ENCODE results near the gene ZNF761.
"Not testable (repeated sequence)": the region's sequence is repeated elsewhere in the genome, so short reads cannot be mapped to it uniquely, and the experiment has no call there.

Gene ZNF761

GRCh38 chr19:53460131-53460721, 28.4 kb downstream of the ZNF761 start:
- DNase-seq (ENCODE audit: low read depth in 2 of 2): not testable (repeated sequence)

- DNase-seq (ENCODE audit: low read depth in 2 of 2): no peak
These were observed 30.1 kb downstream of the ZNF761 start for GRCh38 chr19:53461866-53462265.

- no peak for DNase-seq (ENCODE audit: low read depth in 2 of 2)
These were observed 31.1 kb downstream of the ZNF761 start for GRCh38 chr19:53462861-53463260.

GRCh38 chr19:53463263-53463662, 31.5 kb downstream of the ZNF761 start:
- DNase-seq (ENCODE audit: low read depth in 2 of 2): no peak

GRCh38 chr19:53466726-53467484, 35.1 kb downstream of the ZNF761 start:
- no peak for DNase-seq (ENCODE audit: low read depth in 2 of 2)

GRCh38 chr19:53467485-53468262, 35.9 kb downstream of the ZNF761 start, which contains the start of gene ZNF813:
ZNF813 (plus strand) TSS chr19:53467733; CDS start chr19:53483823, 16,090 bp downstream.
- DNase-seq (ENCODE audit: low read depth in 2 of 2): peak; percentile 91 to 97

- not testable (repeated sequence) for DNase-seq (ENCODE audit: low read depth in 2 of 2)
These were observed 36.8 kb downstream of the ZNF761 start for GRCh38 chr19:53468628-53469027.

GRCh38 chr19:53471916-53472315, 40.1 kb downstream of the ZNF761 start:
- DNase-seq (ENCODE audit: low read depth in 2 of 2): no peak

GRCh38 chr19:53474832-53475231, 43.0 kb downstream of the ZNF761 start:
- DNase-seq (ENCODE audit: low read depth in 2 of 2): not testable (repeated sequence)

- DNase-seq (ENCODE audit: low read depth in 2 of 2): not testable (repeated sequence)
These were observed 43.7 kb downstream of the ZNF761 start for GRCh38 chr19:53475470-53475869.

- DNase-seq (ENCODE audit: low read depth in 2 of 2): not testable (repeated sequence)
These were observed 52.0 kb downstream of the ZNF761 start for GRCh38 chr19:53483751-53484150.

GRCh38 chr19:53485046-53486004, 53.5 kb downstream of the ZNF761 start:
- DNase-seq (ENCODE audit: low read depth in 2 of 2): no peak

- DNase-seq (ENCODE audit: low read depth in 2 of 2): no peak
These were observed 60.4 kb downstream of the ZNF761 start for GRCh38 chr19:53492153-53492552.

- not testable (repeated sequence) for DNase-seq (ENCODE audit: low read depth in 2 of 2)
These were observed 65.7 kb downstream of the ZNF761 start for GRCh38 chr19:53497311-53498023.

GRCh38 chr19:53498024-53498395, 66.2 kb downstream of the ZNF761 start:
- not testable (repeated sequence) for DNase-seq (ENCODE audit: low read depth in 2 of 2)

- not testable (repeated sequence) for DNase-seq (ENCODE audit: low read depth in 2 of 2)
These were observed 71.4 kb downstream of the ZNF761 start for GRCh38 chr19:53503151-53503550.

GRCh38 chr19:53503671-53504364, 72.0 kb downstream of the ZNF761 start:
- not testable (repeated sequence) for DNase-seq (ENCODE audit: low read depth in 2 of 2)

- not testable (repeated sequence) for DNase-seq (ENCODE audit: low read depth in 2 of 2)
These were observed 72.5 kb downstream of the ZNF761 start for GRCh38 chr19:53504365-53504703.

GRCh38 chr19:53504885-53505284, 73.1 kb downstream of the ZNF761 start:
- no peak for DNase-seq (ENCODE audit: low read depth in 2 of 2)

- DNase-seq (ENCODE audit: low read depth in 2 of 2): no peak
These were observed 74.9 kb downstream of the ZNF761 start for GRCh38 chr19:53506728-53507127.
